ENCODE data around the gene TADA2B.

TADA2B gene

GRCh38 chr4:7055111-7055989 lies 12.2 kb downstream of the TADA2B start:
- no peaks in the 10 kb centered on the region for H3K9me3 ChIP-seq (ENCODE audit: low read length)
- H3K27me3 ChIP-seq (ENCODE audit: insufficient read depth, low read length), result no peaks in the 10 kb centered on the region
- H2AFZ ChIP-seq (ENCODE audit: low read length), result no peak overlapping the region
- H3K4me2 ChIP-seq (ENCODE audit: low read length), result no peak overlapping the region
- H3K9me2 ChIP-seq (ENCODE audit: low read depth, low read length), result no peaks in the 10 kb centered on the region
- H3K4me1 ChIP-seq (ENCODE audit: insufficient read depth, low read length, severe bottlenecking), result no peaks in the 10 kb centered on the region
- no peak overlapping the region for H3K27ac ChIP-seq (ENCODE audit: low read depth, low read length, poor library complexity, severe bottlenecking)
- no peak overlapping the region for H3K9ac ChIP-seq (ENCODE audit: low read length)
- no peaks in the 10 kb centered on the region for H3F3A ChIP-seq (ENCODE audit: insufficient read depth, low read length)
- H3K36me3 ChIP-seq (ENCODE audit: insufficient read depth, low read length), result peaks cover 33% of the 10 kb centered on the region
- no peaks in the 10 kb centered on the region for H4K20me1 ChIP-seq (ENCODE audit: insufficient read depth, low read length)
- H3K79me2 ChIP-seq (ENCODE audit: insufficient read depth, low read length), result no peaks in the 10 kb centered on the region
- H3K4me3 ChIP-seq (ENCODE audit: low read depth, low read length, poor library complexity, severe bottlenecking), result no peak overlapping the region
- no peak for TF ChIP-seq EZH2 (IDR thresholded peaks at IDR 0.05; ENCODE audit: borderline replicate concordance, low read length)
- TF ChIP-seq, protein P1, sequence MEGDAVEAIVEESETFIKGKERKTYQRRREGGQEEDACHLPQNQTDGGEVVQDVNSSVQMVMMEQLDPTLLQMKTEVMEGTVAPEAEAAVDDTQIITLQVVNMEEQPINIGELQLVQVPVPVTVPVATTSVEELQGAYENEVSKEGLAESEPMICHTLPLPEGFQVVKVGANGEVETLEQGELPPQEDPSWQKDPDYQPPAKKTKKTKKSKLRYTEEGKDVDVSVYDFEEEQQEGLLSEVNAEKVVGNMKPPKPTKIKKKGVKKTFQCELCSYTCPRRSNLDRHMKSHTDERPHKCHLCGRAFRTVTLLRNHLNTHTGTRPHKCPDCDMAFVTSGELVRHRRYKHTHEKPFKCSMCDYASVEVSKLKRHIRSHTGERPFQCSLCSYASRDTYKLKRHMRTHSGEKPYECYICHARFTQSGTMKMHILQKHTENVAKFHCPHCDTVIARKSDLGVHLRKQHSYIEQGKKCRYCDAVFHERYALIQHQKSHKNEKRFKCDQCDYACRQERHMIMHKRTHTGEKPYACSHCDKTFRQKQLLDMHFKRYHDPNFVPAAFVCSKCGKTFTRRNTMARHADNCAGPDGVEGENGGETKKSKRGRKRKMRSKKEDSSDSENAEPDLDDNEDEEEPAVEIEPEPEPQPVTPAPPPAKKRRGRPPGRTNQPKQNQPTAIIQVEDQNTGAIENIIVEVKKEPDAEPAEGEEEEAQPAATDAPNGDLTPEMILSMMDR (IDR thresholded peaks at IDR 0.05; ENCODE audit: low read length), result no peak

DNA sequence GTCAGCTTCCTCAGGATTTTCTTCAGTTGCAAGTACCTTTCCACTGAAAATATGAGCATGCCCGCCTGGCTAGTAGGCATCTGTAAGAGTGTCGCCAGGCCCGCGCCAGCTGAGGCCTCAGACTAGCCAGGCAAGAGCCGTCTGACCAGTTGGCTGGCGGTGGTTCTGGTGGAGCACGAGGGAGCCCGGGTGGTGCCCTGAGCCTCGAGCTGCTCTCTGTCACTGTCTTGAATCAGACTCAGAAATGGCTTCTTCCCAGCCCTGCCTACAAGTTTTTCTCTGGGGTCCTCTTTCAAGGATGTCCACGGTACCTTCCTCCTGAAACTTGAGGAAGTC lies 12.8 kb downstream of the TADA2B start:
- no peak overlapping the region for H3K27ac ChIP-seq (ENCODE audit: low read depth, low read length, poor library complexity, severe bottlenecking)
- H3K4me1 ChIP-seq (ENCODE audit: insufficient read depth, low read length, severe bottlenecking), result no peaks in the 10 kb centered on the region
- no peak for TF ChIP-seq EZH2 (IDR thresholded peaks at IDR 0.05; ENCODE audit: borderline replicate concordance, low read length)
- no peak overlapping the region for H2AFZ ChIP-seq (ENCODE audit: low read length)
- H4K20me1 ChIP-seq (ENCODE audit: insufficient read depth, low read length), result no peaks in the 10 kb centered on the region
- H3K9me3 ChIP-seq (ENCODE audit: low read length), result no peaks in the 10 kb centered on the region
- peaks cover 37% of the 10 kb centered on the region for H3K36me3 ChIP-seq (ENCODE audit: insufficient read depth, low read length)
- no peak overlapping the region for H3K9ac ChIP-seq (ENCODE audit: low read length)
- no peaks in the 10 kb centered on the region for H3K79me2 ChIP-seq (ENCODE audit: insufficient read depth, low read length)
- no peak overlapping the region for H3K4me3 ChIP-seq (ENCODE audit: low read depth, low read length, poor library complexity, severe bottlenecking)
- H3K9me2 ChIP-seq (ENCODE audit: low read depth, low read length), result no peaks in the 10 kb centered on the region
- H3K4me2 ChIP-seq (ENCODE audit: low read length), result no peak overlapping the region
- H3K27me3 ChIP-seq (ENCODE audit: insufficient read depth, low read length), result no peaks in the 10 kb centered on the region
- no peaks in the 10 kb centered on the region for H3F3A ChIP-seq (ENCODE audit: insufficient read depth, low read length)

- Histone ChIP-seq H3K27ac (ENCODE audit: low read depth, low read length, poor library complexity, severe bottlenecking) (no peak overlapping the region), H3K4me2 (ENCODE audit: low read length) (no peak overlapping the region), H4K20me1 (ENCODE audit: insufficient read depth, low read length) (no peaks in the 10 kb centered on the region), H3F3A (ENCODE audit: insufficient read depth, low read length) (no peaks in the 10 kb centered on the region), H3K4me1 (ENCODE audit: insufficient read depth, low read length, severe bottlenecking) (no peaks in the 10 kb centered on the region), H2AFZ (ENCODE audit: low read length) (no peak overlapping the region), H3K9me2 (ENCODE audit: low read depth, low read length) (no peaks in the 10 kb centered on the region), H3K27me3 (ENCODE audit: insufficient read depth, low read length) (no peaks in the 10 kb centered on the region), H3K9me3 (ENCODE audit: low read length) (no peaks in the 10 kb centered on the region), H3K36me3 (ENCODE audit: insufficient read depth, low read length) (peaks cover 61% of the 10 kb centered on the region), H3K79me2 (ENCODE audit: insufficient read depth, low read length) (no peaks in the 10 kb centered on the region), H3K9ac (ENCODE audit: low read length) (no peak overlapping the region), H3K4me3 (ENCODE audit: low read depth, low read length, poor library complexity, severe bottlenecking) (no peak overlapping the region)
- TF ChIP-seq, protein P1 (IDR thresholded peaks at IDR 0.05; ENCODE audit: low read length), result no peak
- TF ChIP-seq EZH2 (IDR thresholded peaks at IDR 0.05; ENCODE audit: borderline replicate concordance, low read length), result no peak
Observed at GRCh38 chr4:7058792-7059191, 15.6 kb downstream of the TADA2B start.

DNA sequence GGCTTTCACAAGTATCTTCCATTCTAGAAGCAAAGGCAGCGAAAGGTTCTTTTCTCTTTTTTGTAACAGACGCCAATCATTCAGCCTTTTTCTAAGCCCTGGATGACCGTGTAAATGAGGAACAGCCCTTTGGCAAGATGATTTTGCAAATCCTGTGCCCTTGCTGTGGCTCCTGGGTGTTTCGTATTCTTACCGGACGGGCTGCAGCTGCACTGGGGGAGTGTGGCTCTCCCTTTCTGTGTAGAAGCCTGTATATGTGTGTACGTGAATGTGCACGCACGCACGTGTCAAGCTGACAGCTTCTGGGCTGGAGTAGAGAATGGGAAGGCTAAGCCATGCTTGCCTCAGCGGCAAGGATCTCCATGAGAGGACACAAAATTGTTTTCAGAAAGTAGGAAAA lies 16.5 kb downstream of the TADA2B start:
- H3K27me3 ChIP-seq (ENCODE audit: insufficient read depth, low read length), result no peaks in the 10 kb centered on the region
- no peak overlapping the region for H3K27ac ChIP-seq (ENCODE audit: low read depth, low read length, poor library complexity, severe bottlenecking)
- H3K9ac ChIP-seq (ENCODE audit: low read length), result no peak overlapping the region
- TF ChIP-seq EZH2 (IDR thresholded peaks at IDR 0.05; ENCODE audit: borderline replicate concordance, low read length), result no peak
- TF ChIP-seq, protein P1 (IDR thresholded peaks at IDR 0.05; ENCODE audit: low read length), result no peak
- no peak overlapping the region for H3K4me3 ChIP-seq (ENCODE audit: low read depth, low read length, poor library complexity, severe bottlenecking)
- H3K9me3 ChIP-seq (ENCODE audit: low read length), result no peaks in the 10 kb centered on the region
- H2AFZ ChIP-seq (ENCODE audit: low read length), result no peak overlapping the region
- peaks cover 58% of the 10 kb centered on the region for H3K36me3 ChIP-seq (ENCODE audit: insufficient read depth, low read length)
- H3K4me1 ChIP-seq (ENCODE audit: insufficient read depth, low read length, severe bottlenecking), result no peaks in the 10 kb centered on the region
- no peaks in the 10 kb centered on the region for H4K20me1 ChIP-seq (ENCODE audit: insufficient read depth, low read length)
- H3K9me2 ChIP-seq (ENCODE audit: low read depth, low read length), result no peaks in the 10 kb centered on the region
- no peak overlapping the region for H3K4me2 ChIP-seq (ENCODE audit: low read length)
- H3F3A ChIP-seq (ENCODE audit: insufficient read depth, low read length), result no peaks in the 10 kb centered on the region
- no peaks in the 10 kb centered on the region for H3K79me2 ChIP-seq (ENCODE audit: insufficient read depth, low read length)

Data from OCI-LY1 (cell line).